Stimulated activated CD8-positive, alpha-beta memory T cell treated with anti-CD3 and anti-CD28 coated beads, Interleukin-15, amount 100 ng/mL, for 48 hours (primary cell): ENCODE results near the gene LDHAL6B.

ENCODE experiments used
- DNase-seq, 2 donors: peaks; one replicate each; pipeline ENCODE4 v3.0.0-alpha.2; 2020; ENCODE audit warnings: low read depth in 2 of 2

LDHAL6B gene

DNA sequence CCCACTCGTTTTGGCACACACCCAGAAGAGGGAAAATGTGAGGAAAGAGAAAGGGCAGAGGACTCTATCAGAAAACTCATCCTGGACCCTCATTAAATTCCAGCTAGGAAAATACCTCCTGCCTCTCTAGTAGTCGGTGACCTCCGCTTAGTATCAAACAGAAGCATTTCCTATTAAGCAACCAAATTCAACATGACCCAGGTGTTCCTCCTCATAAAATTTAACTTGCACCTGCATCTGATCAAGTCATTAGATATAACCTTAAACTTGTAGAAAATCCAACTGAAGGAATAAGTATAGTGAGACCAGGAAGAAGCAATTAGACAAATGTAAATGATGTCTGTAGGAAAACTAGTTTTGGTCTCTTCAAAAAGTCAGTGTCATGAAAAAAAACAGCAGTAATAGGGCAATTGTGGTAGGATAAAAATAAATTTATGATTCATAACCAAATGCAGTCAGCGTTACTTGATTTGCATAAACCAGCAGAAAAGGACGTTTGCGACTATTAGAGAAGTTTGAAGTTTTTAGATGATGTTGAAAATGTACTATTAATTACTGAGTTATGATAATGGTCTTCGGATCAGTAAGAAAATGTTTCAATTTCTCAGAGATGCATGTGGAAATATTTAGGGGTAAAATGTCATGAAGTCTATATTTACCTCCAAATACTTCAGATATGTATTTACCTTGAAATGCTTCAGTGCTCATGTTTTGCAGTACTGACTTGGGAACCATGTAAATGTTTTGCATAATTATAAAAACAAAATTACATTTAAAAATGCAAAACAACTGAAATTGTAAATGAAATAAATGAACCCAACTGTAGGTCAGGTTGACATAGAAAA is 44.6 kb downstream of the LDHAL6B start:
- no peak for DNase-seq

DNA sequence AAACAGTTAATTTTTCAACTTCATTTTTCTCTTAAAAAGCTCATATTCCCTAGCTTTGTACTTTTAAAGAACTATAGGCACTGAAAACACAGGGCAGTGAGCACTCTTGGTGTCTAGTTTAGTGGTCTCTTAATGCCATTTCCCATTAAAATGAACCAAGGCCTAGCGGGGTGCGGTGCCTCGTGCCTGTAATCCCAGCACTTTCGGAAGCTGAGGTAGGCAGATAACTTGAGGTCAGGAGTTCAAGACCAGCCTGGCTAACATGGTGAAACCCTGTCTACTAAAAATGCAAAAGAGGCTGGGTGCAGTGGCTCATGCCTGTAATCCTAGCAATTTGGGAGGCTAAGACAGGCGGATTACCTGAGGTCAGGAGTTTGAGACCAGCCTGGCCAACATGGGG is 45.5 kb downstream of the LDHAL6B start:
- DNase-seq, result no peak

DNA sequence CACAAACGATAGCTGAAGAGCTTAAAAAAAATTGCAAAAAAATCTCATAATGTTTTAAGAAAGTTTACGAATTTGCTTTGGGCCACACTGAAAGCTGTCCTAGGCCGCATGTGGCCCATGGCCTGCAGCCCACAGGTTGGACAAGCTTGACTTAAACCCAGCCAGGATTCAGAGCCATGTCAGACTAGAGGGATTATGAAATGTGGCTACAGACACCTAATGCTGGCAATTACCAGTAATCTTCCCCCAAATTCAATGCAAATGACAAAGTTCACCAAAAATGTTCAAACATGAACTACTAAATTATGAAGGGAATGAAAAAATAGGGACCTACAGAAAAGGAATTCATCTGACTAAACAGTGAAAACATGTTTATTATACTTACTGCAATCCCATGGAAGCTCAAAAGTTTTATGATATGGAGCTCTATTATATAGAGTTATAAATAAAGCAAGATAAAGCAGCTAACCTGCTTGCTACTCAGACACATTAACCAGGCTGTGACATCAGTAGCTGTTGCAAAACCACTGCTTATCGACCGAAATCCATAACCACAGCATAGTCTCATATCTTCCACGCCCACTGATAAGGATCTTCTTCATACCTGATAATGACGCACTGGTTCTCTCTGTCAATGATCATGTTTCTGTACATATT is 49.2 kb downstream of the LDHAL6B start:
- peak in 1 of 2 donors; percentile 27 for DNase-seq

DNA sequence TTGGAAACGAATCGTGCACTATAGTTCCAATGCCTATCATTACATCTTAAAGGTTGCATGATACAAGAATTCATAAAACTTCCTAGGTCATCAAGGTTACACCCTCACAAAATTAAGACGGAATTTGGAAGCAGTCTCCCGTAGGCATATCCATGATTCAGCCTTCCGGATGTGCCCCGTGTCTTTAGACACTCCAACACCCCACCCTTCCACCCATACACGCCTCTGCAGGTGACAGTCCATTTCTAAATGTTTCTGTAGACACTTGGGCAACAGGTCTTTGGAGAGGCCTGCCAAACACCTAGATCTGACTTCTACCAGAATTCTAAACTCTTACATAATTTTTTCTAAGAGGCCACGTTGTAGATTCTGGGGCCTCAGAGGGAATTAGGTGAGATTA is 49.8 kb downstream of the LDHAL6B start:
- no peak for DNase-seq

DNA sequence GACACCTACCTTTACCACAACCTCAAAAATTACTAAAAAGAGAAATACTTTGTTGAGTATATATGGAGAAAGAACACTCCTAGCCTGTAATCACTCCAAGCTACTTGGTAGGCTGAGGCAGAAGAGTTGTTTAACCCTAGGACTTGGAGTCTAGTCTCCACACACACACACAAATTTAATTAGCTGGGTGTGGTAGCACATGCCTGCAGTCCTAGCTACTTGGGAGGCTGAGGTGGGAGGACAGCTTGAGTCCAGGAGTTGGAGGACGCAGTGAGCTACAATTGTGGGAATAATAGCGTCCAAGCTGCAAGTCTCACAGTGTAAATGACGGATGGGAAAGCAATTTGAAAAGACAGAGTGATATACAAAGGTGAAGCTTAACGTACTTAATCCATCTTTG is 50.5 kb downstream of the LDHAL6B start:
- DNase-seq, result no peak
